GM19468 (cell line): ENCODE measurements around the gene PNPLA7.
"Not testable (repeated sequence)": the region's sequence is repeated elsewhere in the genome, so short reads cannot be mapped to it uniquely, and the experiment has no call there.

Experiments
- ATAC-seq: cut with Tn5 transposase; IDR thresholded peaks from one replicate; pipeline ENCODE4 v1.9.1; 2021; ENCODE audit warnings: mild to moderate bottlenecking, moderate library complexity, moderate number of reproducible peaks; ENCODE audit not compliant: unreplicated experiment; ENCODE audit errors: extremely low read depth

Gene PNPLA7

DNA sequence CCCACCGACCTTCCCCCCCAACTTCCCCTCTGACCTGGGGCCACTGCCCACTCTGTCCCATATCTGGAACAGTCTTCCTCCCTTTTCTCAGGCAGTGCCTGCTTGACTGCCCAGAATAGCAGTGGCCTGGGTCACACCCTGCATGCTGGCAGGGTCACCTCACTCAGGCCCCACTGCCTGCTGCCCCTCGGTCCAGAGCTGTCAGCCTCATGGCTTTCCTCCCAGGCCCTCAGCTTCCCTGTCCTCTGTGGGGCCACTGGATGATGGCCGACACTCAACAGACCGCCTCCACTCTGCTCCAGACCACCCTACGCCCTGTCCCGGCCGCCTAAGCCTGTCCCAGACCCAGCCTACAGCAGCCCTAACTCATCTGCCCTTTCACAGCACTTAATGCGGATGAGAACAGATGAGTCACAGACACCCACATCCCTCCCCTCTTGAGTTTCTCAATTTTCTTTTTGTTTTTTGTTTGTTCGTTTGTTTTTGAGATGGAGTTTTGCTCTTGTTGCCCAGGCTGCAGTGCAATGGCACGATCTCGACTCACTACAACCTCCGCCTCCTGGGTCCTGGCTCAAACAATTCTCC is 5.9 kb downstream of the PNPLA7 start:
- no peak for ATAC-seq

DNA sequence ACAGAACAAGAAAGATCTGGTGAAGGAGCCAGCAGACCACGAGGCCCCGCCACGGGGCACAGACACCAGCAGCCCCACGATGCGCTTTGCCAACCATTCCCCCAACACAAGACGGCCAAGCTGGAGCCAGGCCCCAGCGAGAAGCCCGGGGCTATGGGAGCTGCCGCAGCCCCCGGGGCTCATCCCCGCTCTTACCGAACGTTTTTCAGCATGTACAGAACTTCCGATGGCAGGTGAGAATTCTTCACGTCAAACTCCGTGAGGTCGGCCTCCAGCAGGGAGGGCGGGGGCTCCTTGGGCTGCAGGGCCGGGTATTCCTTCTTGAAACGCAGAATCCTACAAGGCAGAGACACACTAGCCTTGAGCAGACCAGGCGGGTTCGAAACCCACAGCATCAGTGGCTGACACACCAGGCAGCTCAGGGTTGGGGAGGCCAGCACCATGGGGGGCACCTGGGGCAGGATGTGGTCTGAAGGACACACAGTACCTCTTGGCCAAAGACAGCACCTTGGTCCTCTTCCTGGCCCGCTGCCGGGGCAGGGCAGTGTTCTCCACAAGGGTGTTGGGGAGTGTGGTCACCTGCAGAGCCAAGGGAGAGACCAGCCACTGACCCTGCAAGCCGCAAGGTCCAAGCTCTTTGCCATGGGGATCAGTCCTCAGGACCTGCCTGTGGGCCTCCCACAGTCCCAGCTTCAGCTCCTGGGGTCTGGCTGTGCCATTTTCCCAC is 6.8 kb downstream of the PNPLA7 start:
- ATAC-seq = no peak

DNA sequence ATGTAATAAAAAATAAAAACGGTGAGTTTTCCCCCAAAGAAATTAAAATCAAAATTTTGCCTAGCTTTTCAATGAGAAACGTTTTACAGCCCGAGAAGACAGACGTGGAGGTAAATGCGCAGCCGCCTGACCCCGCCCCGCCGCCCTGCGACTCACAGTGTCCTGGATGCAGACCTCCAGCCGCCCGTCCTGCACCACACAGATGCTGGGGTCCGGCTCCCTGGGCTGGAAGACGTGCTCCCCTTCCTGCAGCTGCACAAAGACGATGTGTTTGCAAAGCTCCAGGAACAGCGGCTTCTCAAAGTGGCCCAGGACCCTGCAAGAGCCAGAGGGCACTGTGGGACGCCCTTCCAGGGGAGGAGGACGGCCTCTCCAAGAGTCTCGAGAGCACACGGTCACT is 7.7 kb downstream of the PNPLA7 start:
- ATAC-seq = no peak

DNA sequence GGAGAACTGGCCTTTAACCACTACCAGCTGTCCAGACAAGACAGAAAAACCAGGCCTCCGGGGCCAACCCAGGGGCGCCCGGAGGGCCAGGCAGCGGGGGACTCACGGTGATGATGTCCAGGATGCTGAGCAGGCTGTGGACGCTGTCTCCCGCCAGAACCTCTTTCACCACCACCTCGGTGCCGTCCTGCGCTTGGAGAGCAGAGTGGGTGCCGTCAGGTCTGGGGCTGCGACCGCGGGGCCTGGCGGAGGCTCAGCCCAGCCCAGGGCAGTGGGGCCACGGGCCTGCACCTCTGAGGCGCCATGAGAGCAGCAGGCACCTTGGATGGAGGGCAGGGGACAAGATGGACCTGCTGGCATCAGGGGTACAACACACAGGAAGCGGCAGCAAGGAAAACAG is 9.7 kb downstream of the PNPLA7 start:
- ATAC-seq = no peak

DNA sequence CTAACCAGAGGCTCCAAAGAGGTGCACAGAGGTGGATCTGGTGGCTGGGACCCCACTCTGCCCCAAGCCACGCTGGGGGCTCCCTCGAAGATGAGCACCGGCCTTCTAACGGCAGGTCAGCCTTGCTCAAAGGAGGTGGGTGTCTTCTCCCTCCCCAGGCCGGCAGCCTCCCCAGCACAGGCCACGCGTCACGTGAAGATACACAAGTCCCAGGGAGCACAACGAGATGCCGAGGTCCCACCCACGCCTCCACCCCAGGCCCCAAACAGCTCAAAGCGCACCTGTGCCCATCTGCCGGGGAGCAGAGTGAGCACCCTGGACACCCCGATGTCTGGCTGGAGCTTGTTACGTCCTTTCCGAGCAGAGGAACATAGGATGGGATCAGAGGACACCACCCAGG is 12.1 kb downstream of the PNPLA7 start:
- no peak for ATAC-seq

DNA sequence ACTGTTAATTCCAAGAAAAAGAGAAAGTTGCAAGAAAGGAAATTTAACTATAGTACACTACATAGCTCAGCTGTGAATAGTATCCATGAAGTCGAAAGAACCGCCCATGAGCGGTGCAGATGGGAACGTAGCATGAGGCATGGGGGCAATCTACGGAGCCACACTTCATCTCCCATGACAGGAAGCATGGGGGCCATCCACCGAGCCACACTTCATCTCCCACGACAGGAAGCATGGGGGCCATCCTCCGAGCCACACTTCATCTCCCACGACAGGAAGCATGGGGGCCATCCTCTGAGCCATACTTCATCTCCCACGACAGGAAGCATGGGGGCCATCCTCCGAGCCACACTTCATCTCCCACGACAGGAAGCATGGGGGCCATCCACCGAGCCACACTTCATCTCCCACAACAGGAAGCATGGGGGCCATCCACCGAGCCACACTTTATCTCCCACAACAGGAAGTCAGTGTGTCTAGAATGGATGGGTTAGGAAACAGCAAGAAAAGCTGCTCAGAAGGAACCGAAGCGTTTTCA is 13.5 kb downstream of the PNPLA7 start:
- ATAC-seq = not testable (repeated sequence)

DNA sequence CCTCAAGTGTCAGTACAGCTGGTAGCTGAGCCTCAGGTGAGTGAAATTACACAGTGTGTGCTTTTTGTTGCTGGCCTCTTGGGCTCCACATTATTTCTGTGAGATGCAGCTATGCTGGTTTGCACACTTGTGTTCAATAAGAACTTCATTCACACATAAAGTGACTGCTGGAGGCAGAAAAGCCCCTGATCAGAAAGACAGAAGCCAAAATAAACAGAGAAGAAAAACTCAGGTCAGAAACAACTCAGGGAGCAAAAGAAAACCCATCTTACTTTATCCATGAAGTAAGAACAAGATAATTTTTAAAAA is 15.1 kb downstream of the PNPLA7 start:
- ATAC-seq = no peak

DNA sequence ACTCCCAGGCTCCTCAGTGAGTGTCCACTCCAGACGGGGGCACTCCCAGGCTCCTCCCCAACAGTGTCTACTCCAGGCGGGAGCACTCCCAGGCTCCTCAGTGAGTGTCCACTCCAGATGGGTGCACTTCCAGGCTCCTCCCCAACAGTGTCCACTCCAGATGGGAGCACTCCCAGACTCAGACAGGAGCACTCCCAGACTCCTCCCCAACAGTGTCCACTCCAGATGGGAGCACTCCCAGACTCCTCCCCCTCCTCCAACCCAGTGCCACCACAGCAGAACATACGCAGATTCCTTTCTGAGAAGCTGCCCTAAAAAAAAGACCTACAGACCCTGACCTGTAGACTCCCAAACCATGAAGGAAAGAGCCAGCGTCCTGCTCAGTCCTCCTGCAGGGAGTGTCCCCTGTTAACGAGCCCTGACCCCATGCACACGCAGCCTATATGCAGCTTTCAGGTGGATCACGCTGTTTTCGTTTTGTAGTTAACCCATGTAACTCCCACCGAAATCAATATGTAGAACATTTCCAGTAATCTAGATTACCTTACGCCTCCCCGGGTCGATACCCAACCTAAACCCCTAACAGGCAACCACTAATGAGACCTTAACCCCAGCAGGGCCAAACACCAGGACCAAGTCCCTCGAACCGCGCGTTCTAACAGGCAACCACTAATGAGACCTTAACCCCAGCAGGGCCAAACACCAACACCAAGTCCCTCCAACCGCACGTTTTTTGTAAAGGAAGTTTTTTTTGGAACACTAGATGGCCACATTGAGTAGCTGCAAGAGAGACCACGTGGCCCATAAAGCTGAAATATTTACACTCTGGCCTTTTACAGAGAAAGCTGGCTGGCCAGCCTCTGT is 15.7 kb downstream of the PNPLA7 start:
- ATAC-seq = no peak

DNA sequence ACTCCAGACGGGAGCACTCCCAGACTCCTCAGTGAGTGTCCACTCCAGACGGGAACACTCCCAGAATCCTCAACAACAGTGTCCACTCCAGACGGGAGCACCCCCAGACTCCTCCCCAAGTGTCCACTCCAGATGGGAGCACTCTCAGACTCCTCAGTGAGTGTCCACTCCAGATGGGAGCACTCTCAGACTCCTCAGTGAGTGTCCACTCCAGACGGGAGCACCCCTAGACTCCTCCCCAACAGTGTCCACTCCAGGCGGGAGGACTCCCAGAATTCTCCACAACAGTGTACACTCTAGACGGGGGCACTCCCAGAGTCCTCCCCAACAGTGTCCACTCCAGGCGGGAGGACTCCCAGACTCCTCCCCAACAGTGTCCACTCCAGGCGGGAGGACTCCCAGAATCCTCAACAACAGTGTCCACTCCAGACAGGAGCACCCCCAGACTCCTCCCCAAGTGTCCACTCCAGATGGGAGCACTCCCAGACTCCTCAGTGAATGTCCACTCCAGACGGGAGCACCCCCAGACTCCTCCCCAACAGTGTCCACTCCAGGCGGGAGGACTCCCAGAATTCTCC is 17.2 kb downstream of the PNPLA7 start:
- ATAC-seq = not testable (repeated sequence)

DNA sequence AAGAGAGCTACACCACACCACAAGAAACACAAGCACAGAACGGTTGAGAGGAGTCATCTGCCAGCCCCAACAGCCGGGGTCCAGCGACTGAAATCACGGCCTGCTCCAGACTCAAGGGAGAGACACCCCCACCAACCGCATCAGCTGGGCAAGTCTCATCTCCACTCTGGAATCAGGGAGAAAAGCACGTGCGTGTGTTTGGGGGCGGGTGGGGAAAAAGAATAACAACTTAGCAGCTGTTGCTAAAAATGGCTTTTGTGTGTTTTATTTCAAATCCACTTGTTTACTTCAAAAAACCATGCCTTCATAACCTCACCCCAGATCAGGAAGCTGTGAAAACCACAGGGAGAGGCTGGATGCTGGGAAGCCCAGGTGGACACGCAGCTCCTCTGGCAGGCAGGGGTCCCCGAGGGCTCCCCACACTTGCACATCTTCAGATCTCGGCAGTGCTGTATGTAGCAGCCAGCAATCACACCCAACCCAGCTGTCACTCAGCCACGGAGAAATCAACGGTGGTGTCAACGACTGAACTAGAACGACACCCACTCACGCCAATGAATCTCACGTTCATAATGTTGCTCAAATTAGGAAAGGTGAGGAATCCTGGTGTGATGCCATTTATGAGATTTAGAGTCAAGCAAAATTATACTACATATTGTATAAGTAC is 19.0 kb downstream of the PNPLA7 start:
- ATAC-seq = no peak

DNA sequence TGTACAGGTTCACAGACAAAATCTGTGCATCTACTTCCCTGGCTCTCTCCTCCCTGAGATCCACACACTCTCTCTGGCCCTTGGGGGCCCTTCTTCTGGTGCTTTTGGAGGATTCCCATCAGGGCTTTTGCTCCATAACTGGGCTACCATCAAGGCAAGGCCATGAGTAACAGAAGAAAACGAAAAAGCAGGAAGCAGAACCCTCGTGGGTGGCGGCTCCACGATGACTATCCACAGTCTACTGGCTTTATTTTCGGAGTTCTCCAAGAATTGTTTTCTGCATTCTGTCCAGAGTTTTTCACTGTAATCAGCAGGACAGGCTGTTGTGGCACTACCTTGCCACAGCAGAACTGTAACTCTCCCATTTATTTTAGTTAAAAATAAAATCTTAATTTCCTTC is 19.9 kb downstream of the PNPLA7 start:
- no peak for ATAC-seq

DNA sequence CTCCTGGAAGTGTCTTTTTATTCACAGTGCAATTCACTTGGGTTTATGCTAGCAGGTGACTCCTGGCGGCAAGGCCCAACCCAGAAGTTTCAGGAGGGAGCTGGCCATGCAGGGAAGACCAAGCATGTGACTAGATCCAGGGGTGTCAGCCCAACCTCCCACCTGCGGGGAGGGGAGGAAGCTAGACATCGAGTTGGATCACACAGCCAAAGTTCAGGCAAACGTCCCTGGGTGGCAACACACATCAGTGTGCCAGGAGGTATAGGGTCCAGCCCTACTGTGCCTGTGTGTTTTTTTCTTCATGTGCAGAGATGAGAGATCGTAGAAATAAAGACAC is 25.3 kb downstream of the PNPLA7 start:
- no peak for ATAC-seq

DNA sequence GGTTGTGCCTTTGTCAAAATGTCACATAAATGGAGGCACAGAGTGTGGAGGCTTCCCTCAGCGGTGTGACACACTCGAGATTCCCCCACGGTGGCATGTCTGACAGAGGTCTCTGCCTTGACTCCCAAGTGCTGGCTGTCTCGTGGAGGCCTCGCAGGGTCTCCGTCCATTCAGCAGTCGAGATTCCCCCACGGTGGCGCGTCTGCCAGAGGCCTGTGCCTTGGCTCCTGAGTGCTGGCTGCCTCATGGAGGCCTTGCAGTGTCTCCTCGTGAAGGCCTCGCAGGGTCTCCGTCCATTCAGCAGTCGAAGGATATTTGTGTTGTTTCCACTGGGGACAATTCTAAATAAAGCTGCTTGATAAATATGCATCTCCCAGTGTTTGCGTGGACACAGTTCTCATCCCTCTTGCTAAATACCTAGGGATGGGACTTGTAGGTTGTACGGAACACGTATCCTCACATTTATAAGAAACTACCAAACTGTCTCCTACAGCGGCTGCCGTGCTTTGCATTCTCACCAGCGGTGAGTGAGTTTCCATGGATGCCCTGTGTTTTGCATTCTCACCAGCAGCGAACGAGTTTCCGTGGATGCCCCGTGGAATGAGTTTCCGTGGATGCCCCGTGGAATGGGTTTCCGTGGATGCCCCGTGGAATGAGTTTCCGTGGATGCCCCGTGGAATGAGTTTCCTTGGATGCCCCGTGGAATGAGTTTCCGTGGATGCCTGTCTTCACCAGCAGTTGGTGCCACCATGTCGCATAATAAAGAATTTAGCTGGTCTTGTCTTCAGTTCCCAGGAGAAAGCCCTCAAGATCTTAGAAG is 25.8 kb downstream of the PNPLA7 start:
- ATAC-seq = no peak

DNA sequence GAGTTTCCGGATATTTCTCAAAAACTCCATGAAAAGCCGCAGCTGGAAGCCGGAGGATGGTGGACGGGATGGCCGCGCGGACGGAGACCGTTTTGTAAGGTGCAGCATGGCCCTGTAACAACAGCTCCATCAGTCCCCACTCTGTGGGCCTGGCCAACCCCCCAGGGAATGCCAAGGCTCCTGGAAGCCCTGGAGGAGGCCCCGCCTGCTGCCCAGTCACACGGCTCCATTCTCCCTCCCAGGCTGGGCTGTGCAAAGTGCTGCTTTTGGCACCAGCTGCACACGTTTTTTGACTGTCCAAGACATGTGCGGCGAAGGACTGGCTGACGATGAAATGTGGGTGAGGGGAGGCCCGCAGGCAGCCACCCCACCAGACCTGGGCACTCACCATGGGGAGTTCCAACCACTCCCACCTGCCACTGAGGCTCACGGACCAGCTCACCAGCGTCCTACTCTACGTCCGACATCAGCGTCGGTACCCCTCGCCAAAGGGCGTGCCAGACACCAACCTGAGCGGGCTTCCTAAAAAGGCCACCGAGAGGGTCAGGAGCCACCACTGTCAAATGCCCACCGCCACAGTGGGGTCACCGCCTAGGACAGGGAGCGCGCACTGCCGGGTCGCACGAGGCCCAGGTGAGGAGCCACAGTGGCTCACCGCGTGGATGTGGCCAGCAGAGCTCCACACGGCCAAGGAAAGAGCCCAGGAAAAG is 27.3 kb downstream of the PNPLA7 start:
- ATAC-seq = no peak

DNA sequence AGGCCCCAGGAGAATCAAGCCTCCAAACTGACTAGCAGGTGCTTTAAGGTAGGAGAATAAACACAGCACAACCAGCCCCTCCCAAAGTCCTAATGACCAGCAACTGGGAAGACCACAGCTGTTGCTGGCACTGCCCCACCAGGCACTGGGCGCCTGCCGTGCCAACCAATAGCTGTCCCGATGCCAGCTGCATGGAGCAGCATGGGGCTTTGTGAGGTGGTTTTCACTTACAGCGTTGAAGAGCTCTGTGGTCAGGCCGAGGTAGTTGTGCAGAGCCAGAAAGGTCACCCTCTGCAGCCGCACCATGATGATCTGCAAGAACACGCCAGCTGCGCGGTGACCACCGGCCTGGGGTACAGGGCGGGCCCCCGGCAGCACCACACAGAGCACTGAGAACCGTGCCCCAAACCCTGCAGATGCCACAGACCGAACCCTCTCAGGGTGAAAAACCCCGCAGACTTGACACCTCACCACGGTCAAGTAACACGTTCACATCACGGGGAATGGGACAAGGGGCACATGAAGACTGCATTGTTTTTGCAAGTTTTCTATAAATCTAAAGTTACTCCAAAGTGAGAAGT is 28.7 kb downstream of the PNPLA7 start:
- ATAC-seq = no peak

DNA sequence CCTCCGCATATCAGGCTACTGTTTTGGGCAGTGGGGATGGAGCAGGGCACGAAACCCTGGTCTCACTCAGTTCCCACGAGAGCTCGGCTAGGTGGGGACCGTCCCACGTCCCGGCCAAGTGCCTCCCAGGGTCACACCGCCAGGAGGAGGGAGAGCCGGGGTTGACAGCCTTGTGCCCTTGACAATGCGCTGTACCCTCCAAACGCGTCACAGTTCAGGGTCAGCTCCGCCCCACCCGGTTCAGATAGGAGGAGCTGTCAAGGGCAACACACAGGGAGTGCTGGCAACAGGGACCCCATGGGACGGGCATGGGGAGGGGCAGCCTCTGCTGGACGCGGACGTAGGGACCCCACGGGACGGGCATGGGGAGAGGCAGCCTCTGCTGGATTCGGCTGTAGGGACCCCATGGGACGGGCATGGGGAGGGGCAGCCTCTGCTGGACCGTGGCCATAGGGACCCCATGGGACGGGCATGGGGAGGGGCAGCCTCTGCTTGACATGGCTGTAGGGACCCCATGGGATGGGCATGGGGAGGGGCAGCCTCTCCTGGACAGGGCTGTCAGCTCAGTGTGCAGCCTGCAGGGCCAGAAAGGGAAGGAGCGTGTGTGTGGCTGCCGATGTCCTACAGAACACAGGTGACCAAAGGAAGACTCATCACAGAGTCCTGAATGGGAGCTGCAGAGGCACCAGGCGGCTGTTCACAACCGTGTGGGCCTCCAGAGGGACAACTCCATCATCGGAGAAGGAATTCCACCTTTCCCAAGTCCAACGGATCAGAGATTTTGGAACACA is 29.4 kb downstream of the PNPLA7 start:
- no peak for ATAC-seq

DNA sequence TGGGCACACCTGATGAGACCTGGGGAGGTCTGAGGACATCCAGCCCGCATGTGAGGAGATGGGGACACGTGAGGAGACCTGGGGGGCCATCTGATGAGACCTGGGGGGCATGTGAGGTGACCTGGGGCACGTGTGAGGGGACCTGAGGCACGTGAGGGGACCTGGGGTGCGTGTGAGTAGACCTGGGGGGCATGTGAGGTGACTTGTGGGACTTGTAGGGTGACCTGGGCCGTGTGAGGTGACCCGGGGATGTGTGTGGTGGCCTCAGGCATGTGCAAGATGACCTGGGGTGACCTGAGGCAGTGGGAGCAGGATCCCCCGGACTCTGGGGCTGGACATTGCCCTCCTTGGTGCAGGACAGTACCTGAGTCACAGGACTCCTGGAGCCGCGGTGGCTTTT is 30.6 kb downstream of the PNPLA7 start:
- no peak for ATAC-seq
